Immature natural killer cell (primary cell): ENCODE measurements around the gene PDE10A. TPM values are rescaled to one million over a fixed set of nuclear protein-coding genes. Genes with fewer than 3 reads are reported as not detected.
A peak's percentile ranks its signal among the peaks of the same experiment; 100 is the strongest.
"Not testable (repeated sequence)": the region's sequence is repeated elsewhere in the genome, so short reads cannot be mapped to it uniquely, and the experiment has no call there.

Source experiments
- DNase-seq, 3 donors: peaks; one replicate each; pipeline ENCODE4 v3.0.0; 2022; ENCODE audit warnings: mixed read lengths in 1 of 3
- H3K27ac Mint-ChIP-seq, 6 donors: one replicate each; pipeline ENCODE4 v1.8.0; 2020; ENCODE audit warnings: mixed read lengths in 6 of 6, mild to moderate bottlenecking in 5 of 6, inconsistent platforms in 4 of 6, moderate library complexity in 3 of 6
- H3K27me3 Mint-ChIP-seq, 3 donors: one replicate each; pipeline ENCODE4 v1.8.0; 2020 to 2021; ENCODE audit warnings: low read depth in 3 of 3, mild to moderate bottlenecking in 3 of 3, mixed read lengths in 3 of 3, moderate library complexity in 3 of 3, inconsistent platforms in 1 of 3
- H3K36me3 Mint-ChIP-seq, 3 donors: one replicate each; pipeline ENCODE4 v1.8.0; 2020; ENCODE audit warnings: mixed read lengths in 3 of 3, inconsistent platforms in 2 of 3, mild to moderate bottlenecking in 2 of 3
- H3K4me1 Mint-ChIP-seq, 2 donors: one replicate each; pipeline ENCODE4 v1.8.0; 2020; ENCODE audit warnings: inconsistent platforms in 2 of 2, mild to moderate bottlenecking in 2 of 2, mixed read lengths in 2 of 2, moderate library complexity in 1 of 2
- H3K4me3 Mint-ChIP-seq, 5 donors: one replicate each; pipeline ENCODE4 v1.8.0; 2020; ENCODE audit warnings: mild to moderate bottlenecking in 5 of 5, mixed read lengths in 5 of 5, inconsistent platforms in 3 of 5, moderate library complexity in 3 of 5
- H3K9me3 Mint-ChIP-seq, 6 donors: one replicate each; pipeline ENCODE4 v1.8.0; 2020; ENCODE audit warnings: mild to moderate bottlenecking in 6 of 6, mixed read lengths in 6 of 6, inconsistent platforms in 4 of 6, moderate library complexity in 3 of 6
- polyA plus RNA-seq, 3 donors: library from polyadenylated mRNA; unstranded; fragments of 300-500 nt; fragmentation: Illumina TruSeq; gene quantifications; one replicate each; pipeline ENCODE4 v1.2.3, GENCODE V29; 2021

The PDE10A gene
- polyA plus RNA-seq, 3 donors from 2014 or later: not detected

- not testable (repeated sequence) for H3K27ac Mint-ChIP-seq, H3K9me3 Mint-ChIP-seq, H3K4me3 Mint-ChIP-seq, H3K4me1 Mint-ChIP-seq, H3K27me3 Mint-ChIP-seq, H3K36me3 Mint-ChIP-seq, DNase-seq
These were observed 44.1 kb downstream of the PDE10A start for GRCh38 chr6:165618891-165619290.

DNA sequence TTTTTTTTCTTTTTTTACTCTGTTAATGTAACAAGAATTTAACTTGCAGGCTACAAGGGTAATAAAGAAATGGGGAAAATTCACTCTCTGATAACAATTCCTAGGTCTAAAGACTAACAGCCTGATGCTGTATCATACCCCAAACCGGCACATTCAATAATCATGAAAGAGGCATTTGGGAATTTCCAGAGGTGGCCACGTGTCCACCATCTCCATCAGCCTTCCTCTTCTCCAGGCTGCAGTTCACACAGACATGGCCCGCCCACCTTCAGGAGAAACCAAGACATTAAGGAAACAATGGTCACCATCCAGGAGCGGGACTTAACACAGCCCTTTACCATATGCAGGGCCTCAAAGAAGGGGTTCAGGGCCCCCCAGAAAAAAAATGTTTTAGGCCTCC, 44.8 kb downstream of the PDE10A start:
- Mint-ChIP-seq H3K27ac (no peak overlapping the region), H3K4me1 (no peaks in the 10 kb centered on the region), H3K4me3 (no peak overlapping the region), H3K9me3 (peaks cover 0 to 2% (median 0%) of the 10 kb centered on the region in 6 donors), H3K36me3 (no peaks in the 10 kb centered on the region), H3K27me3 (peaks cover 0 to 3% (median 0%) of the 10 kb centered on the region in 3 donors)
- no peak for DNase-seq

DNA sequence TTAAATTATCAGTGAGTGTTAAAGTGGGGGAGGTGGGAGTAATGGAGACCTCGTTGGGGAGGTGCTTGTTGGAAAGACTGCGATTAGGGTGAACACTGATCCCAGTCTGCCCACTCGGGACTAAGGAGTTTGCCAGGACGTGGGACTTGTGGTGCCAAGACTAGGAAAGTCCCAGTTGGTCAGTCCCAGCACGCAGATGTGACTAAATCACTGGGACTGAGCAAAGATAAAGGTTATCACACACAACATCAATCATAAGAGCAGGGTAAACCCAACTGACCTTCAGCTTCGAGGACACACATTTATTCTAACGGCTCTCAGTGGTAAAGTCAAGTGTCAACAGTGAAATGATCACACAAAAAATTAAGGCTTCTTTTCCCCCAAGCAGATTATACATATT, 45.5 kb downstream of the PDE10A start:
- no peak overlapping the region for H3K27ac Mint-ChIP-seq
- no peak for DNase-seq
- H3K27me3 Mint-ChIP-seq: no peaks in the 10 kb centered on the region
- H3K36me3 Mint-ChIP-seq: no peaks in the 10 kb centered on the region
- no peaks in the 10 kb centered on the region for H3K4me1 Mint-ChIP-seq
- peaks cover 0 to 2% (median 0%) of the 10 kb centered on the region in 6 donors for H3K9me3 Mint-ChIP-seq
- H3K4me3 Mint-ChIP-seq: no peak overlapping the region

GRCh38 chr6:165616116-165616515, 46.9 kb downstream of the PDE10A start:
- Mint-ChIP-seq H3K4me1 (no peaks in the 10 kb centered on the region), H3K4me3 (no peak overlapping the region), H3K27me3 (no peaks in the 10 kb centered on the region), H3K9me3 (peaks cover 0 to 2% (median 0%) of the 10 kb centered on the region in 6 donors), H3K36me3 (no peaks in the 10 kb centered on the region), H3K27ac (no peak overlapping the region)
- no peak for DNase-seq

DNA sequence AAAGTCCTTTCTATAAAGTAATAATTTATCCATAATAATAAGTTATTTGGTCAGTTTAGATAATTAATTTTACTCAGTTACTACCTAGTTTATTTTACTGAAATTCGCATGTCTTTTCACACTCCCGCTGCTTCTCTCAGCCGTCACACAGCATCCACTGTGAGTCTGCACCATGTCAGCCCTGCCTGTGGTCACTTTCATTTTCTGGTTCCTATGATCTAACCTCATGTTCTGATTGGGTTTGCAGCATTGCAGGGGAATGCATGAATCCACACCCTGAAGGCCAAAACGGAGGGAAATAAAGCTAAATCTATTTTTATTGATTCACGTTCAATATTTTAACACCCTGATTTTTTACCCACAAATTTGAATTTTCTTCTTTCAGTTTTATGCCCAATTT, 47.4 kb downstream of the PDE10A start:
- H3K4me3 Mint-ChIP-seq: no peak overlapping the region
- H3K9me3 Mint-ChIP-seq: peaks cover 0 to 2% (median 0%) of the 10 kb centered on the region in 6 donors
- H3K27ac Mint-ChIP-seq: no peak overlapping the region
- H3K27me3 Mint-ChIP-seq: no peaks in the 10 kb centered on the region
- H3K36me3 Mint-ChIP-seq: no peaks in the 10 kb centered on the region
- no peak for DNase-seq
- no peaks in the 10 kb centered on the region for H3K4me1 Mint-ChIP-seq

GRCh38 chr6:165611294-165611693, 51.7 kb downstream of the PDE10A start:
- Mint-ChIP-seq H3K9me3 (peaks cover 0 to 4% (median under 1%) of the 10 kb centered on the region in 6 donors), H3K4me1 (no peaks in the 10 kb centered on the region)

DNA sequence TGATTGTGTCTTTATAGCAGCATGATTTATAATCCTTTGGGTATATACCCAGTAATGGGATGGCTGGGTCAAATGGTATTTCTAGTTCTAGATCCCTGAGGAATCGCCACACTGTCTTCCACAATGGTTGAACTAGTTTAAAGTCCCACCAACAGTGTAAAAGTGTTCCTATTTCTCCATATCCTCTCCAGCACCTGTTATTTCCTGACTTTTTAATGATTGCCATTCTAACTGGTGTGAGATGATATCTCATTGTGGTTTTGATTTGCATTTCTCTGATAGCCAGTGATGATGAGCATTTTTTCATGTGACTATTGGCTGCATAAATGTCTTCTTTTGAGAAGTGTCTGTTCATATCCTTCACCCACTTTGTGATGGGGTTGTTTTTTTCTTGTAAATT, 54.5 kb downstream of the PDE10A start:
- not testable (repeated sequence) for H3K27me3 Mint-ChIP-seq, DNase-seq, H3K9me3 Mint-ChIP-seq, H3K4me3 Mint-ChIP-seq, H3K36me3 Mint-ChIP-seq, H3K4me1 Mint-ChIP-seq, H3K27ac Mint-ChIP-seq

More at GRCh38 chr6:165611294-165611693, 51.7 kb downstream of the PDE10A start:
- Mint-ChIP-seq H3K4me3 (no peak overlapping the region), H3K27me3 (no peaks in the 10 kb centered on the region), H3K27ac (no peak overlapping the region), H3K36me3 (no peaks in the 10 kb centered on the region)
- no peak for DNase-seq

DNA sequence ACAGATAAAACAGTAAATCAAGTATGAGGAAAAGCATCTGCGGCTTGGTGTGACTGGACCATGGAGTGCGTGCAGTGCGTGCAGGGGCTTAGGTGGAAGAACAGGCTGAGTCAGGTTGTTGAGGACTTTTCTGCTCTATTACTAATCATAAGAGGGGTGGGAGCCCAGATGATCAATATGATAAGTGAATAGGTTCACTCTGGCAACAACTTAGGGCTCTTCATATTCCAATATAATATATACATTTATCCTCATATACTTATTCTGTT, 56.4 kb downstream of the PDE10A start:
- Mint-ChIP-seq H3K9me3 (peaks cover 0 to 2% (median under 1%) of the 10 kb centered on the region in 6 donors), H3K36me3 (no peaks in the 10 kb centered on the region), H3K4me1 (no peaks in the 10 kb centered on the region), H3K27me3 (peaks cover 0 to 2% (median 0%) of the 10 kb centered on the region in 3 donors), H3K4me3 (no peak overlapping the region), H3K27ac (no peak overlapping the region)
- no peak for DNase-seq

GRCh38 chr6:165605901-165606739, 56.9 kb downstream of the PDE10A start:
- Mint-ChIP-seq H3K4me1 (no peaks in the 10 kb centered on the region), H3K27ac (no peak overlapping the region), H3K36me3 (no peaks in the 10 kb centered on the region), H3K27me3 (peaks cover 0 to 2% (median 0%) of the 10 kb centered on the region in 3 donors), H3K4me3 (no peak overlapping the region), H3K9me3 (peaks cover 0 to 4% (median 2%) of the 10 kb centered on the region in 6 donors)
- DNase-seq: no peak

DNA sequence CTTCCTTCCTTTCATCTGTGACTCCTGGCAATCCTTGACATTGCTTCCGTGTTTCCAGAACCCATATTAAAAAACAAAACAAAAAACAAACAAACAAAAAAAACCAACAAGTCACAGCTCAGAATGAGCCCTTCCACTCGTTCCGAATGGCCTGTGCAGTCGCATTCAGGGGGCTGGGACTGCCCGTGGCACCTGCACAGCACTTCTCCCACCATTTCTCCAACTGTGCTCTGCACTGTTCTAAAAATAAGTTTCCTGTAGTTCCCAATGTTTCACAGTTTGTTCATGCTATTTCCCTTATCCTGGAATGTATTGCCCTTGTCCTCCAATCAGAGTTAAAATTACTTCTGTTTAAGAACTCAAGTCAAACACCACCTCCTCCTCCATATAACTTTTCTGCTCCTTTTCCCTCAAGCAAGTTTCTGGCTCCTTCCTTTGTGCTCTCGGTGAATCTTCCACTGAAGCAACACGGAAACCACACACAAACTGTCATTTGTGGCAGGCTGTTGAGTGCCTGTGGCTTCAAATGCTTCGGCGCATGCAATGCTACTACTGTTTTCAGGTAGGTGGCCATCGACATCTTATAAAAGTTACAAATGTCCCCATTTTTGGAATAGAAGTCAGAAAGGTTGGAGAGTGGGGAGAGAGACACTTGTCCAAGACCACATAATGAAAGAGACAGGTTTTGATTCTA, 57.7 kb downstream of the PDE10A start:
- Mint-ChIP-seq H3K9me3 (peaks cover 0 to 9% (median 1%) of the 10 kb centered on the region in 6 donors), H3K27me3 (peaks cover 0 to 4% (median 0%) of the 10 kb centered on the region in 3 donors), H3K36me3 (peaks cover 0 to 3% (median 0%) of the 10 kb centered on the region in 3 donors), H3K27ac (no peak overlapping the region), H3K4me1 (peaks cover 0 to 2% of the 10 kb centered on the region in 2 donors), H3K4me3 (no peak overlapping the region)
- no peak for DNase-seq

GRCh38 chr6:165602291-165602690, 60.8 kb downstream of the PDE10A start:
- Mint-ChIP-seq H3K27me3 (peaks cover 0 to 4% (median 0%) of the 10 kb centered on the region in 3 donors), H3K9me3 (peaks cover 0 to 7% (median under 1%) of the 10 kb centered on the region in 6 donors), H3K4me3 (no peak overlapping the region), H3K27ac (peak overlapping the region in 1 of 6 donors; percentile 55), H3K36me3 (peaks cover 0 to 4% (median 0%) of the 10 kb centered on the region in 3 donors), H3K4me1 (peaks cover 0 to 2% of the 10 kb centered on the region in 2 donors)
- DNase-seq: no peak

DNA sequence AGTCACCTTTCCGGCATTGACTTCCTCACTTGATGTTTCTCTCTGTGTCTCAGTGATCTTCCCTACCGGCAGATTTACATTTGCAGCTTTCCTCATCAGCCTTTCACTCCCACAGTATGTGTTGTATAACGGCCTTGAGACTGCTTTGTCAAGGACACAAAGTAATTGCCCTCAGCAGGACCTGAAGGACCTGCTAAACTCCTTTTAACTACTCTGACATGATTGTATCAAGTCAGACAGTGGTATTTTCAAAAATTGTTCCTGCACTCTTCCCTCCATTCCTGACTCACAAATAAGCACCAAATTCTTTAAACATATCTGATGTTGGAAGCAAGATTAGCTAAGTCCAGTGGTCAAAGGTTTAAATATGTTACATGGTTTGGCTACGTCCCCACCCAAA, 62.4 kb downstream of the PDE10A start:
- H3K4me3 Mint-ChIP-seq: no peak overlapping the region
- H3K36me3 Mint-ChIP-seq: peaks cover 0 to 4% (median 0%) of the 10 kb centered on the region in 3 donors
- peaks cover 0 to 2% of the 10 kb centered on the region in 2 donors for H3K4me1 Mint-ChIP-seq
- DNase-seq: no peak
- H3K27me3 Mint-ChIP-seq: peaks cover 0 to 4% (median 0%) of the 10 kb centered on the region in 3 donors
- no peak overlapping the region for H3K27ac Mint-ChIP-seq
- H3K9me3 Mint-ChIP-seq: peaks cover 0 to 7% (median 0%) of the 10 kb centered on the region in 6 donors

- H3K9me3 Mint-ChIP-seq: peaks cover 0 to 7% (median 0%) of the 10 kb centered on the region in 6 donors
- H3K27me3 Mint-ChIP-seq: peaks cover 0 to 4% (median 0%) of the 10 kb centered on the region in 3 donors
- peaks cover 0 to 4% (median 0%) of the 10 kb centered on the region in 3 donors for H3K36me3 Mint-ChIP-seq
- no peak overlapping the region for H3K4me3 Mint-ChIP-seq
- peaks cover 0 to 2% of the 10 kb centered on the region in 2 donors for H3K4me1 Mint-ChIP-seq
- DNase-seq: no peak
- H3K27ac Mint-ChIP-seq: no peak overlapping the region
These were observed 63.2 kb downstream of the PDE10A start for GRCh38 chr6:165599596-165600487.
